Measurements from ENCODE around the gene VMO1. TPM values are rescaled to one million over a fixed set of nuclear protein-coding genes. Genes with fewer than 3 reads are reported as not detected.

VMO1 gene
- total RNA-seq, 1 donor from 2014 or later = not detected

DNA sequence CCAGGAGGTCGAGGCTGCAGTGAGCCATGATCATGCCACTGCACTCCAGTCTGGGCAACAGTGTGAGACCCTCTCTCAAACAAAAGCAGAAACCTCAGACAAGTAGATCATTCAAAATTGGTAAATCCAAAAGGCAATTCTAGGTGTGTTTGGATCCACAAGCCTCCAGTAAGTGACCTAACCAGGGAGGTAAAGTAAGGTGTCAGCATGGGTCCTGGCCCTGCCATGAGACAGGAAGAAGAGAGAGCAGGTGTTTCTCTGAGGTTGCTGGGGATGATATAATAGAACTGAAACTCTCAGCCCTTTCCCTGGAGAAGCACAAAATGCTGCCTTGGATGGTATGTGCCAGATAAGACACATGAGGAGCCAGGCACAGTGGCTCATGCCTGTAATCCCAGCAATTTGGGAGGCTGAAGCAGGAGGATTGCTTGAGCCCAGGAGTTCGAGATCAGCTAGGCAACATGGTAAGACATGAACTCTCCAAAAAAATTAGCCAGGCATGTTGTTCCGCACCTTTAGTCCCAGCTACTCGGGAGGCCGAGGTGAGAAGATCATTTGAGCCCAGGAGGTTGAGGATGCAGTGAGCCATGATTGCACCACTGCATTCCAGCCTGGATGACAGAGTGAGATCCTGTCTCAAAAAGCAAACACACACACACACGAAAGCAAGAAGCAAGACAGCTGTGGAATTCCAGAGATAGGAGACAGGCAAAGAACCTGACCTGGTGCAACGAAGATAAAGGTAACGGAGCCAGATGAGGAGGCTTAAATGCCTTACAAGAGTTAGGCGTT, 8.0 kb downstream of the VMO1 start:
- Histone ChIP-seq H3K27me3 (ENCODE audit: control insufficient read depth, insufficient read depth, low read length) (peaks cover 24% of the 10 kb centered on the region), H3K36me3 (ENCODE audit: control insufficient read depth, insufficient read depth, low read length) (no peaks in the 10 kb centered on the region), H3K4me3 (ENCODE audit: low read depth, low read length) (no peak overlapping the region)
- no peak for DNase-seq (ENCODE audit: low read depth)
- TF ChIP-seq, protein P1, sequence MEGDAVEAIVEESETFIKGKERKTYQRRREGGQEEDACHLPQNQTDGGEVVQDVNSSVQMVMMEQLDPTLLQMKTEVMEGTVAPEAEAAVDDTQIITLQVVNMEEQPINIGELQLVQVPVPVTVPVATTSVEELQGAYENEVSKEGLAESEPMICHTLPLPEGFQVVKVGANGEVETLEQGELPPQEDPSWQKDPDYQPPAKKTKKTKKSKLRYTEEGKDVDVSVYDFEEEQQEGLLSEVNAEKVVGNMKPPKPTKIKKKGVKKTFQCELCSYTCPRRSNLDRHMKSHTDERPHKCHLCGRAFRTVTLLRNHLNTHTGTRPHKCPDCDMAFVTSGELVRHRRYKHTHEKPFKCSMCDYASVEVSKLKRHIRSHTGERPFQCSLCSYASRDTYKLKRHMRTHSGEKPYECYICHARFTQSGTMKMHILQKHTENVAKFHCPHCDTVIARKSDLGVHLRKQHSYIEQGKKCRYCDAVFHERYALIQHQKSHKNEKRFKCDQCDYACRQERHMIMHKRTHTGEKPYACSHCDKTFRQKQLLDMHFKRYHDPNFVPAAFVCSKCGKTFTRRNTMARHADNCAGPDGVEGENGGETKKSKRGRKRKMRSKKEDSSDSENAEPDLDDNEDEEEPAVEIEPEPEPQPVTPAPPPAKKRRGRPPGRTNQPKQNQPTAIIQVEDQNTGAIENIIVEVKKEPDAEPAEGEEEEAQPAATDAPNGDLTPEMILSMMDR (IDR thresholded peaks at IDR 0.05; ENCODE audit: insufficient read depth, low read length, poor library complexity, severe bottlenecking) = no peak

GRCh38 chr17:4772235-4772613, 13.9 kb downstream of the VMO1 start:
- H3K27me3 ChIP-seq (ENCODE audit: control insufficient read depth, insufficient read depth, low read length) = peaks cover 6% of the 10 kb centered on the region
- H3K36me3 ChIP-seq (ENCODE audit: control insufficient read depth, insufficient read depth, low read length) = no peaks in the 10 kb centered on the region
- H3K4me3 ChIP-seq (ENCODE audit: low read depth, low read length) = no peak overlapping the region
- DNase-seq (ENCODE audit: low read depth) = no peak
- TF ChIP-seq, protein P1 (IDR thresholded peaks at IDR 0.05; ENCODE audit: insufficient read depth, low read length, poor library complexity, severe bottlenecking) = no peak

DNA sequence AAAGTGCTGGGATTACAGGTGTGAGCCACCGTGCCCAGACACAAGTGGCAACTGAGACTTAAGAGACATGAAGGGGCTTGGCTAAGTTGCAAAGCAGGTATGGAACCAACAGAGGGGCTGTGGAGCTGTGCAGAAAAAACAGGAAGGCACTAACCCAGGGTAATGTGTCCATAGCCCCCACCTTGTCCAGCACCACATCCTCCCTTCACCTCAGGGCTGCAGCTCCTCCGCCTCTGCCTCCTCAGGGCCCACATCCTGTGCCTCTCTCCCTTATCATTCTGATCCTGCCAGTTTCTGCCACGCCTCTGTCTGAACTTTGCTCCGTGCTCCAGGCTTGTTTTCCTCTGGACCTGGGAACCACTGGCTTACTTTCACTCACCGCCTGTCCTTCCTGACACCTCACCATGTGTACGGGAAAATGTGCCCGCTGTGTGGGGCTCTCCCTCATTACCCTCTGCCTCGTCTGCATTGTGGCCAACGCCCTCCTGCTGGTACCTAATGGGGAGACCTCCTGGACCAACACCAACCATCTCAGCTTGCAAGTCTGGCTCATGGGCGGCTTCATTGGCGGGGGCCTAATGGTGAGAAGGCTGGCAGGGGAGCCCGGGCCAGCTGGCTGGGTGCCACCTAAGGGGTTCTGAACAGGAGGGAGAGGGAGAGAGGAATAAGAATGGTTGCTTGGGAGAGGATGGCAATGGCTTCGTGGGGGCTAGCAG, 14.5 kb downstream of the VMO1 start, which contains the start of gene TM4SF5:
TSS of gene TM4SF5 (plus strand) at position 368 of the 716 bp plus-strand sequence. CDS start at position 405, 37 bp downstream.
- TF ChIP-seq, protein P1 (IDR thresholded peaks at IDR 0.05; ENCODE audit: insufficient read depth, low read length, poor library complexity, severe bottlenecking) = no peak
- H3K36me3 ChIP-seq (ENCODE audit: control insufficient read depth, insufficient read depth, low read length) = no peaks in the 10 kb centered on the region
- DNase-seq (ENCODE audit: low read depth) = no peak
- no peak within 1 kb of the TSS for H3K4me3 ChIP-seq (ENCODE audit: low read depth, low read length)
- peaks cover 6% of the 10 kb centered on the region for H3K27me3 ChIP-seq (ENCODE audit: control insufficient read depth, insufficient read depth, low read length)

- TF ChIP-seq, protein P1 (IDR thresholded peaks at IDR 0.05; ENCODE audit: insufficient read depth, low read length, poor library complexity, severe bottlenecking) = no peak
- no peaks in the 10 kb centered on the region for H3K36me3 ChIP-seq (ENCODE audit: control insufficient read depth, insufficient read depth, low read length)
- DNase-seq (ENCODE audit: low read depth) = no peak
- no peak overlapping the region for H3K4me3 ChIP-seq (ENCODE audit: low read depth, low read length)
- H3K27me3 ChIP-seq (ENCODE audit: control insufficient read depth, insufficient read depth, low read length) = peaks cover 6% of the 10 kb centered on the region
Measured at GRCh38 chr17:4769628-4770027, 16.5 kb downstream of the VMO1 start.

DNA sequence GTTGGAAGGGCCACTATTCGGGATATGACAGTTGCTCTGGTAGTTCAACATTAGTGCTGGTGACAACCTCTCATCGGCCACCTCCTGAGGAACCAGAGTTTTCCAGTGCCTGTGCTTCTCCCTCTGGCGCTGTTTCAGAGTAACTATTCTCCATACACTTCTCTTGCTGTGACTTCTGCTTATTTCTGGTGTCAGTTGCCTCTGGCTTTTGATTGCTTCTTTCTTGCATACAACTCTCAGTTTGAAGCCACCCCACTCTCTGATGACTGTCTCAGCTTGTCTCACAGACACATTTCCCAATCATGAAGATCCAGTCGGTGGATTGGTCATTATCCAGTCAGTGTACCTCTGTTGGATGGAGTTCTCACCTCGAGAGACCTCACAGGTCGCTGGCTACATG, 17.9 kb downstream of the VMO1 start:
- no peaks in the 10 kb centered on the region for H3K36me3 ChIP-seq (ENCODE audit: control insufficient read depth, insufficient read depth, low read length)
- TF ChIP-seq, protein P1 (IDR thresholded peaks at IDR 0.05; ENCODE audit: insufficient read depth, low read length, poor library complexity, severe bottlenecking) = no peak
- no peak overlapping the region for H3K4me3 ChIP-seq (ENCODE audit: low read depth, low read length)
- peaks cover 6% of the 10 kb centered on the region for H3K27me3 ChIP-seq (ENCODE audit: control insufficient read depth, insufficient read depth, low read length)
- DNase-seq (ENCODE audit: low read depth) = no peak

Measured in kidney epithelial cell (primary cell).